Natural killer cell (primary cell): ENCODE results near the gene RAB31. TPM values are rescaled to one million over a fixed set of nuclear protein-coding genes. Genes with fewer than 3 reads are reported as not detected.
"Not testable (repeated sequence)": the region's sequence is repeated elsewhere in the genome, so short reads cannot be mapped to it uniquely, and the experiment has no call there.

Experiments used
- ATAC-seq, 3 donors: fragments of 150-1000 bp in 2 of 3; fragments of 200-7000 bp in 1 of 3; cut with Tn5 transposase; 1 replicate in 1 of 3; 2 replicates in 2 of 3; pipeline ENCODE4 v1.10.0; 2021; ENCODE audit warnings: mild to moderate bottlenecking in 2 of 3, moderate library complexity in 2 of 3
- DNase-seq, 2 donors: peaks; one replicate each; pipeline versions ENCODE4 v3.0.0 to v3.0.0-alpha.2; 2013 to 2021; ENCODE audit warnings: mixed read lengths in 1 of 2
- H3K27ac ChIP-seq: one replicate; pipeline ENCODE4 v1.5.1; 2013; ENCODE audit warnings: mild to moderate bottlenecking, low read length
- H3K27me3 ChIP-seq: one replicate; pipeline ENCODE4 v1.6.1; 2013; ENCODE audit warnings: low read length; ENCODE audit not compliant: control insufficient read depth, insufficient read depth
- H3K36me3 ChIP-seq: one replicate; pipeline ENCODE4 v1.6.1; 2013; ENCODE audit warnings: low read length; ENCODE audit not compliant: control insufficient read depth, insufficient read depth
- H3K4me1 ChIP-seq: one replicate; pipeline ENCODE4 v1.6.1; 2013; ENCODE audit warnings: low read length; ENCODE audit not compliant: control insufficient read depth, insufficient read depth
- H3K4me3 ChIP-seq: one replicate; pipeline ENCODE4 v1.5.1; 2013; ENCODE audit warnings: low read length
- H3K9me3 ChIP-seq: one replicate; pipeline ENCODE4 v1.6.1; 2013; ENCODE audit warnings: low read length; ENCODE audit not compliant: control insufficient read depth, insufficient read depth
- H3K27ac Mint-ChIP-seq, 2 donors: one replicate each; pipeline ENCODE4 v1.8.0; 2022; ENCODE audit warnings: mild to moderate bottlenecking in 2 of 2, mixed read lengths in 2 of 2, moderate library complexity in 1 of 2
- H3K27me3 Mint-ChIP-seq, 2 donors: one replicate each; pipeline ENCODE4 v1.8.0; 2022; ENCODE audit warnings: low read depth in 2 of 2, mixed read lengths in 2 of 2
- H3K36me3 Mint-ChIP-seq: one replicate; pipeline ENCODE4 v1.8.0; 2022; ENCODE audit warnings: mixed read lengths
- H3K4me1 Mint-ChIP-seq, 2 donors: one replicate each; pipeline ENCODE4 v1.8.0; 2022; ENCODE audit warnings: mixed read lengths in 2 of 2
- H3K4me3 Mint-ChIP-seq: one replicate; pipeline ENCODE4 v1.8.0; 2022; ENCODE audit warnings: mild to moderate bottlenecking, moderate library complexity, mixed read lengths
- H3K9me3 Mint-ChIP-seq, 2 donors: one replicate each; pipeline ENCODE4 v1.8.0; 2022; ENCODE audit warnings: mixed read lengths in 2 of 2
- CTCF ChIP-seq: fragments of 200-600 bp; IDR thresholded peaks from one replicate; pipeline ENCODE4 v1.8.0; 2022; ENCODE audit warnings: antibody characterized with exemption
- WGBS: methylation state at CpG from one replicate; pipeline ENCODE4 v1.1.7; 2013; ENCODE audit warnings: missing lambda C conversion rate; ENCODE audit not compliant: insufficient coverage; 5-methylcytosine and 5-hydroxymethylcytosine counted together
- intact Hi-C: fragments of 100-400 bp; cut with micrococcal nuclease; formaldehyde crosslinking; loops from one replicate; pipeline ENCODE4 v1.14.2; 2022
- total RNA-seq, 4 donors: library from RNA; stranded (reverse); fragments of 120-200 nt in 1 of 4; gene quantifications; one replicate each; pipeline versions ENCODE4 v1.2.3 to v1.2.4, GENCODE V29; 2013 to 2022

Gene RAB31
- total RNA-seq, 3 donors from 2014 or later (not counting 1 experiment from before 2014, with no cell fraction given) = 5.3 to 26.1 (median 9.9) TPM

- no peak overlapping the region for H3K4me3 Mint-ChIP-seq
- intact Hi-C loops = no loop called here
- DNase-seq (no peak), ATAC-seq (no peak)
- no peak for TF ChIP-seq CTCF
- H3K36me3 ChIP-seq = no peaks in the 10 kb centered on the region
- no peaks in the 10 kb centered on the region for H3K36me3 Mint-ChIP-seq
- H3K4me3 ChIP-seq = no peak overlapping the region
- H3K4me1 ChIP-seq = no peaks in the 10 kb centered on the region
- no peaks in the 10 kb centered on the region for H3K9me3 ChIP-seq
- peaks cover 0 to 5% of the 10 kb centered on the region in 2 donors for H3K4me1 Mint-ChIP-seq
- H3K27me3 Mint-ChIP-seq = no peaks in the 10 kb centered on the region
- no peaks in the 10 kb centered on the region for H3K27me3 ChIP-seq
- H3K27ac ChIP-seq = no peak overlapping the region
- no peak overlapping the region for H3K27ac Mint-ChIP-seq
- no CpG with 5 or more reads among the region's 1 CpG for WGBS
- no peaks in the 10 kb centered on the region for H3K9me3 Mint-ChIP-seq
Observed at GRCh38 chr18:9890957-9891356, 182.9 kb downstream of the RAB31 start.

GRCh38 chr18:9891515-9891914 lies 183.4 kb downstream of the RAB31 start:
- H3K9me3 ChIP-seq, H3K27ac Mint-ChIP-seq, H3K27me3 ChIP-seq, H3K27me3 Mint-ChIP-seq, H3K4me1 Mint-ChIP-seq, H3K36me3 Mint-ChIP-seq, H3K4me1 ChIP-seq, intact Hi-C loops, H3K4me3 ChIP-seq, H3K27ac ChIP-seq, H3K4me3 Mint-ChIP-seq, H3K36me3 ChIP-seq, ATAC-seq, DNase-seq, H3K9me3 Mint-ChIP-seq: not testable (repeated sequence)
- 86% methylated on average over 4 of the region's 4 CpGs for WGBS

- TF ChIP-seq CTCF = no peak
- no peak overlapping the region for H3K27ac ChIP-seq
- no peaks in the 10 kb centered on the region for H3K9me3 ChIP-seq
- Mint-ChIP-seq H3K27ac (peak overlapping the region in 1 of 2 donors; percentile 27), H3K27me3 (no peaks in the 10 kb centered on the region), H3K4me3 (no peak overlapping the region), H3K4me1 (peaks cover 0 to 5% of the 10 kb centered on the region in 2 donors), H3K9me3 (no peaks in the 10 kb centered on the region), H3K36me3 (no peaks in the 10 kb centered on the region)
- 87% methylated on average over 6 of the region's 6 CpGs for WGBS
- DNase-seq = no peak
- no peaks in the 10 kb centered on the region for H3K36me3 ChIP-seq
- H3K4me1 ChIP-seq = no peaks in the 10 kb centered on the region
- H3K27me3 ChIP-seq = no peaks in the 10 kb centered on the region
- intact Hi-C loops = no loop called here
- H3K4me3 ChIP-seq = no peak overlapping the region
- peak in 1 of 3 donors; percentile 69 for ATAC-seq
Observed at GRCh38 chr18:9894454-9895068, 186.5 kb downstream of the RAB31 start.

- DNase-seq (no peak), ATAC-seq (no peak)
- peaks cover 0 to 5% of the 10 kb centered on the region in 2 donors for H3K4me1 Mint-ChIP-seq
- no peaks in the 10 kb centered on the region for H3K27me3 Mint-ChIP-seq
- Histone ChIP-seq H3K4me3 (no peak overlapping the region), H3K36me3 (no peaks in the 10 kb centered on the region), H3K4me1 (no peaks in the 10 kb centered on the region), H3K27me3 (no peaks in the 10 kb centered on the region), H3K9me3 (no peaks in the 10 kb centered on the region), H3K27ac (no peak overlapping the region)
- intact Hi-C loops = no loop called here
- no peaks in the 10 kb centered on the region for H3K36me3 Mint-ChIP-seq
- no peak overlapping the region for H3K27ac Mint-ChIP-seq
- H3K9me3 Mint-ChIP-seq = no peaks in the 10 kb centered on the region
- no peak for TF ChIP-seq CTCF
- no peak overlapping the region for H3K4me3 Mint-ChIP-seq
- WGBS = 94% methylated on average over 5 of the region's 5 CpGs
Observed at GRCh38 chr18:9897129-9897528, 189.0 kb downstream of the RAB31 start.

- H3K4me1 Mint-ChIP-seq, H3K27ac Mint-ChIP-seq, H3K4me1 ChIP-seq, DNase-seq, H3K36me3 Mint-ChIP-seq, ATAC-seq, H3K4me3 ChIP-seq, H3K4me3 Mint-ChIP-seq, H3K36me3 ChIP-seq, H3K9me3 Mint-ChIP-seq, intact Hi-C loops, H3K27me3 ChIP-seq, H3K9me3 ChIP-seq, H3K27me3 Mint-ChIP-seq, H3K27ac ChIP-seq: not testable (repeated sequence)
- WGBS = 94% methylated on average over 9 of the region's 10 CpGs
Observed at GRCh38 chr18:9897787-9898291, 189.7 kb downstream of the RAB31 start.
